DMS114 treated with DMSO at 0.1 percent for 48 hours (cell line): ENCODE results near the gene ABHD11.
"Not testable (repeated sequence)": the region's sequence is repeated elsewhere in the genome, so short reads cannot be mapped to it uniquely, and the experiment has no call there.

Source experiments
- DNase-seq: peaks from one replicate; lab custom pipeline; 2025; ENCODE audit not compliant: unreplicated experiment; lab: John Stamatoyannopoulos, UW

The ABHD11 gene

GRCh38 chr7:73720443-73720842 lies 18.2 kb downstream of the ABHD11 start:
- not testable (repeated sequence) for DNase-seq

DNA sequence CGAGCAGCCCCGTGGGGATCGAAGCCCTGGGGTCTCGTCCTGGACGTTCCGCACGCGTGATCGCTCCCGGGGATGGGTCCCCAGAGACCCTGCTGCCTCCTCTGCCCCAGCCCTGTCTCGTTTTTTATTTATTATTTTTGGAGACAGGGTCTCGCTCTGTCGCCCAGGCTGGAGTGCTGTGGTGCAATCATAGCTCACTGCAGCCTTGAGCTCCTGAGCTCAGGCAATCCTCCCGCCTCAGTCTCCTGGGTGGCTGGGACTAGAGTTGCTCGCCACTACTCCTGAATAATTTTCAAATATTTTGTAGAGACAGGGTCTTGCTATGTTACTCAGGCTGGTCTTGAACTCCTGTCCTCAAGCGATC lies 18.8 kb downstream of the ABHD11 start:
- no peak for DNase-seq

DNA sequence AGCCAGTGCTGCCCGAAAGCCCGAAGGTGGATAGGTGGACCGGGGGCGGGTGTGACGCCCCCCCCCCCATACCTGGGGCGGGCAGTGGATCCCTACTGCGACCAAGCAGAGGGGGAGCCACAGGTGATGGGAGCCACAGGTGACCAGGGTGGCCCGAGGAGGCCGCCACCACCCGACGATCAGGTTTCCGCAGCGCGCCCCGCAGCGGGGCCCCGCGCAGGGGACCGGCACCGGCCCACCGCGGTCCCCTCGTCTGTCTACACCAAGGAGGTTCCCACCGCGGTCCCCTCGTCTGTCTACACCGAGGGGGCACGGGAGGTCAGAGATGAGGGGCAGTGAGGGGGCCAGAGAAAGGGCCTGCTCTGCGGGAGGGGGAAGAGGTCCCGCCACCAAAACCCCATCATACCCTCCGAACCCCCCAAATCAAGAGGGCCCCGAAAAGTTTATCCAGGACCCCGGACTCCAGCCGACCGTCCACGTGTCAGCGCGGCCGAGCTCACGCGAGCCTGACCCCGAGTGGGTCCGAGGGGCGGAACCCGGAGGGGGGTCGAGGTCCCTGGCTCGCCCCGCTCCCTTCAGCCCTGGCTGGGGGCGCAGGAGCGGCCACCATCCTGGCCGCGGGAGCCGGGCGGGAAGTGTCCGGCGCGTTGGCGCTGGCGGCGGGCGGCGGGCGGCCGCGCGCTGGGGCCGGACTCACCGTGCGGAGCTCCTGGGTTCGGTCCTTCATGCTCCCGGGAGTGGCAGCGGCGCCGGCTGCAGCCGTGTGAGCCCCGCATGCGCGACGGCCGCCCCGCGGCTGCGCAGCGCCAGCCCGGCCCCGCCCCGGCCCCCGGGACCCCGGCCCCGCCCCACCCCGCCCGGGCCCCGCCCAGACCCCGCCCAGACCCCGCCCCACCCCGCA lies 19.4 kb downstream of the ABHD11 start, which contains the start of gene STX1A:
STX1A (minus strand) TSS at position 765 of the 901 bp plus-strand sequence; CDS start at position 727, 38 bp downstream.
- no peak for DNase-seq

- no peak for DNase-seq
These were observed 20.1 kb downstream of the ABHD11 start for GRCh38 chr7:73718438-73718881.

- no peak for DNase-seq
These were observed 20.6 kb downstream of the ABHD11 start for GRCh38 chr7:73717991-73718405.

DNA sequence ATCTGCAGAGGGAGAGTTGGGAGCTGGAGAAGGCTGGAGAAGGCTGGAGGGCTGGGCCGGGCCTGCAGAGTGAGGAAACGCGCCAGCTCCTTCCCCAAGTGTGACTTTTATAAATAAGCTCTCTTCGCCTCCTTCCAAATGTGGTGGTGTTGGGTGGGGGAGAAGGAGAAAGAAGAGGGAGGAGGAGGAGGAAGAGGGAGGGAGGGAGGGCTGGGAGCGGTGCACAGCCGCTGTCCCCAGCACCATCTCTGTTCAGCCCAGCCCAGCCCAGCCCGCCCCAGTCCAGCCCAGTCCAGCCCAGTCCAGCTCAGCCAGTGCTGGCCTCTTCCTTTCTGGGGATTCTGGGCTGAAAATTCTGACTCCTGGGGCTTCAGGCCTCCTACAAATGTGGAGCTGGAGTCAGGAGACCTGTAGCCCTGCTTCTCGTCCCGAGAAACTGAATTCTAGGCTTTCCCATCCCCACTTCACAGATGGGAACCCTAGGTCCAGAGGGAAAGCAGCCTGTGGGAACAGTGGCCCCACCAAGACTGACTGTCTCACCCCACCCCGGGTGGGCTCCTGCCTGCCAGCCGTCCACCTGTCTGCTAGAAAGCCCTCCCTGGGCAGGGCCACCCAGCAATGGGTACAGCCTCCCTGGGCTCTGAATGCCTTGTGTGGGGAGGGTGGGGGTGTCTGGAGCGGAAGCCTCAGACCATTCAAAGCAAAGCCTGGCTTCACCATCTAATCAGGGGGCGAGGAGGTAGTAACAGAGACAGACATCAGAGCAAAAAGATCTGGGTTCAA lies 21.4 kb downstream of the ABHD11 start:
- no peak for DNase-seq

- DNase-seq = no peak
These were observed 22.2 kb downstream of the ABHD11 start for GRCh38 chr7:73716318-73716890.

DNA sequence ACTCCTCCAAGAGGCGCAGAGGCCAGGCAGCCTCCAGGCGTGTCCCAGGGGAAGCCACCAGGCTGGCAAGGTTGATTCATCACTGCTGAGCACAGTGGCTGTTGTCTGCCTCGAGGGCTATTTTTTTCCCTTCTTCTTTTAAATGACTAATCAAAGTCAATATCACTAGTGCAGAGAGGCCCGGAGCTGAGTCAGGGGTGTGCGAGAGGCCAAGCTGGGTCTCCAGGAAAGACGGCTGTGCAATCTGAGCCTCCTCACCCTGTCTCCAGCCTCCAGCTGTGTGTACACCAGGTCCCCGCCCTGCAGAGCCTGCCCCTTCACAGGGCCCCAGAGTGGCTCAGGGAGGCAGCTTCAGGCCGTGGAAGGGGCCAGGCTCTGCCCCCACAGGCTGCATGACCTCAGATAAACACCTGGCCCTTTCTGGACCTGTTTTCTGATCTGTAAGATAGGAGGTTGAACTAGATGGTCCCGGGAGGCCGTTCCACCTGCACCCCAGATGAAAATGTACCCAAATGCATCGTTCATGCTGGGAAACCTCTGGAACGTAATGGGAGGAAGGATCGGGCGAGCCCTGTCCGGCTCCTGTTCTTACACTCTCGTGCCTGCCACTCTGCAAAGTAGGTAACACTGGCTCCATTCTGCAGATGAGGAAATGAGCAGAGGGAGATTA lies 22.8 kb downstream of the ABHD11 start:
- DNase-seq = no peak

DNA sequence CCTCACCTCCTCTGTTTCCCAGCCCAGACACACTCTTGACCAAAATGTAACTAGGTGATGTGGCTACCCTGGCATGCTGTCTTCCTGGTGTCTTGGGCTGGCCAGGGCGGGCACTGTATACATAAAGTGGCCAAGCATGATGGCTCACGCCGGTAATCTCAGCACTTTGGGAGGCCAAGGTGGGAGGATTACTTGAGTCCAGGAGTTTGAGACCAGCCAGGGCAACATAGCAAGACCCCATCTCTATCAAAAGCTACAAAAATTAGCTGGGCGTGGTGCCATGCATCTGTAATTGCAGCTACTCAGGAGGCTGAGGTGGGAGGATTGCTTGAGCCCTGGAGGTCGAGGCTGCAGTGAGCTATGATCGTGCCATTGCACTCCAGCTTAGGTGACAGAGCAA lies 25.3 kb downstream of the ABHD11 start:
- DNase-seq = not testable (repeated sequence)

- no peak for DNase-seq
These were observed 25.8 kb downstream of the ABHD11 start for GRCh38 chr7:73712773-73713172.

GRCh38 chr7:73708961-73709549 lies 29.5 kb downstream of the ABHD11 start:
- DNase-seq = no peak

GRCh38 chr7:73707045-73707631 lies 31.5 kb downstream of the ABHD11 start:
- DNase-seq = no peak

GRCh38 chr7:73706126-73707044 lies 32.2 kb downstream of the ABHD11 start:
- no peak for DNase-seq

GRCh38 chr7:73705551-73705920 lies 33.1 kb downstream of the ABHD11 start:
- DNase-seq = no peak

- no peak for DNase-seq
These were observed 33.7 kb downstream of the ABHD11 start for GRCh38 chr7:73704640-73705550.

DNA sequence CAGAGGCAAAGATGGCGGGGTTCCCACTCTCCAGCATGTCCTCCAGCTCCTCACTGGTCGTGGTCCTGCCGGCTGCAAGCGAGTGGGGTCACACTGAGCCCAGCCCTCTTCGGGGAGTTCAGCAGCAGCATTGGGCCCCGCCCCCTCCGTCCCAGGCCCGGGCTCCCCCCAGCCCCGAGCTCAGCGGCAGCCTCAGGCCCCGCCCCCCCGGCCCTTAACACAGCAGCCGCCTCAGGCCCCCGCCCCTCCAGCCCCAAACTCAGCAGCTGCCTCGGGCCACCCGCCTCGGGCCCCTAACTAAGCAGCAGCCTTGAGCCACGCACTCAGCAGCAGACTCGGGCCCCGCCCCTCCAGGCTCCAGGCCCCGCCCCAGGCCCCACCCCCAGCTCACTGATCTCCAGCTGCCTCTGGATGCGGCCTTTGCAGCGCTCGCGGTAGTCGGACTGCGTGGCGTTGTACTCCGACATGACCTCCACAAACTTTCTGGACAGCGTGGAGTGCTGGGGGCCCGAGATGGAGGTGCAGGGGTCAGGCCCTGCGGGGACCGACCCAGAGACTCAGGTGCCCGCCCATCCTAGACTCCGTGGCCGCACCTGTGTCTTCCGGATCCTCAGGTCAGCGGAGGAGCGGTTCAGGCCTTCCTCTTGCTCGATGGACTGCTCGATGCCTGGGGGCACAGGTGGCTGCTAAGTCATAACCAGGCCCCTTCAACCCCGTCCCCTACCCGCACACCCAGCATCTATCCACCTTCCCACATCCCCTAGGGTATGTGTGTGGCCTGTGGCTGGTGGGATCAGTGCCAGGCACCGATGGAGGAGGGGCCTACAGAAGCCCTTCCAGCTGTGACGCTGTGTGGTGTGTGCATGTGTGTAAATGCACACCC lies 34.6 kb downstream of the ABHD11 start:
- no peak for DNase-seq

GRCh38 chr7:73703225-73703624 lies 35.4 kb downstream of the ABHD11 start:
- no peak for DNase-seq
